Loucy (cell line): Measurements from ENCODE around the gene TRABD2B.

Experiments
- H2AFZ ChIP-seq: fragments of 200-600 bp; sonication (generic); 2 replicates; pipeline ENCODE4 v1.6.0; 2016; ENCODE audit warnings: antibody characterized with exemption, mild to moderate bottlenecking, low read length, moderate library complexity
- H3F3A ChIP-seq: fragments of 200-600 bp; 2 replicates; pipeline ENCODE4 v1.6.0; 2016; ENCODE audit warnings: antibody characterized with exemption, low read depth, mild to moderate bottlenecking
- H3K27me3 ChIP-seq: fragments of 200-600 bp; sonication (generic); 2 replicates; pipeline ENCODE4 v1.6.1; 2014; ENCODE audit warnings: low read length, mild to moderate bottlenecking; ENCODE audit not compliant: insufficient read depth, poor library complexity, severe bottlenecking
- H3K36me3 ChIP-seq: fragments of 200-600 bp; sonication (generic); 2 replicates; pipeline ENCODE4 v1.6.1; 2016; ENCODE audit warnings: low read length; ENCODE audit not compliant: insufficient read depth
- H3K4me1 ChIP-seq: fragments of 200-600 bp; sonication (generic); 2 replicates; pipeline ENCODE4 v1.5.1; 2014; ENCODE audit warnings: low read length, mild to moderate bottlenecking; ENCODE audit not compliant: insufficient read depth, poor library complexity, severe bottlenecking
- H3K4me2 ChIP-seq: fragments of 200-600 bp; sonication (generic); 2 replicates; pipeline ENCODE4 v1.6.0; 2014; ENCODE audit warnings: antibody characterized with exemption, low read length, low read depth, mild to moderate bottlenecking; ENCODE audit not compliant: poor library complexity, severe bottlenecking
- H3K4me3 ChIP-seq: fragments of 200-600 bp; sonication (generic); 2 replicates; pipeline ENCODE4 v1.5.1; 2014; ENCODE audit warnings: low read length, mild to moderate bottlenecking, mixed read lengths; ENCODE audit not compliant: poor library complexity, severe bottlenecking
- H3K79me2 ChIP-seq: fragments of 200-600 bp; sonication (generic); 2 replicates; pipeline ENCODE4 v1.6.1; 2014; ENCODE audit warnings: low read length; ENCODE audit not compliant: insufficient read depth
- H3K9ac ChIP-seq: fragments of 200-600 bp; sonication (generic); 2 replicates; pipeline ENCODE4 v1.6.0; 2014; ENCODE audit warnings: mild to moderate bottlenecking, low read depth, low read length, moderate library complexity; ENCODE audit not compliant: poor library complexity, severe bottlenecking
- H3K9me2 ChIP-seq: fragments of 200-600 bp; sonication (generic); replicated peaks from 2 replicates; pipeline ENCODE4 v1.6.1; 2016; ENCODE audit warnings: low read depth, low read length, mixed read lengths
- H3K9me3 ChIP-seq: fragments of 200-600 bp; sonication (generic); 2 replicates; pipeline ENCODE4 v1.6.1; 2014; ENCODE audit warnings: mild to moderate bottlenecking, antibody characterized with exemption, low read length, low read depth; ENCODE audit not compliant: insufficient read depth
- H4K20me1 ChIP-seq: fragments of 200-600 bp; sonication (generic); 2 replicates; pipeline ENCODE4 v1.6.0; 2014; ENCODE audit warnings: antibody characterized with exemption, low read length, mild to moderate bottlenecking; ENCODE audit not compliant: insufficient read depth, poor library complexity, severe bottlenecking
- CTCF ChIP-seq: fragments of 200-600 bp; sonication (generic); conservative IDR thresholded peaks from 2 replicates; pipeline ENCODE4 v1.5.1; 2014; ENCODE audit warnings: mild to moderate bottlenecking, antibody characterized with exemption, low read length
- EZH2phosphoT487 ChIP-seq: fragments of 200-600 bp; IDR thresholded peaks from 2 replicates; pipeline ENCODE4 v1.6.1; 2018; ENCODE audit warnings: antibody characterized with exemption, mild to moderate bottlenecking, moderate library complexity, borderline replicate concordance

Gene TRABD2B

GRCh38 chr1:47917687-47918086, 79.5 kb downstream of the TRABD2B start:
- Histone ChIP-seq H3K9ac (no peak overlapping the region), H3K4me2 (no peak overlapping the region), H4K20me1 (no peaks in the 10 kb centered on the region), H3K4me1 (no peaks in the 10 kb centered on the region), H3K9me3 (no peaks in the 10 kb centered on the region), H3K9me2 (no peaks in the 10 kb centered on the region), H3K79me2 (no peaks in the 10 kb centered on the region), H3F3A (no peaks in the 10 kb centered on the region), H3K36me3 (no peaks in the 10 kb centered on the region), H3K4me3 (no peak overlapping the region), H2AFZ (no peak overlapping the region), H3K27me3 (no peaks in the 10 kb centered on the region)
- TF ChIP-seq EZH2phosphoT487 (no peak), CTCF (no peak)

GRCh38 chr1:47915677-47916353, 81.4 kb downstream of the TRABD2B start:
- no peaks in the 10 kb centered on the region for H3K36me3 ChIP-seq
- H3K4me3 ChIP-seq, result no peak overlapping the region
- H3K9ac ChIP-seq, result no peak overlapping the region
- no peaks in the 10 kb centered on the region for H3K27me3 ChIP-seq
- no peak for TF ChIP-seq CTCF
- no peak for TF ChIP-seq EZH2phosphoT487
- H4K20me1 ChIP-seq, result no peaks in the 10 kb centered on the region
- H3K9me3 ChIP-seq, result no peaks in the 10 kb centered on the region
- H3K9me2 ChIP-seq, result no peaks in the 10 kb centered on the region
- H3K4me2 ChIP-seq, result no peak overlapping the region
- no peaks in the 10 kb centered on the region for H3F3A ChIP-seq
- H3K4me1 ChIP-seq, result no peaks in the 10 kb centered on the region
- H3K79me2 ChIP-seq, result no peaks in the 10 kb centered on the region
- H2AFZ ChIP-seq, result no peak overlapping the region

GRCh38 chr1:47914952-47915676, 82.1 kb downstream of the TRABD2B start:
- Histone ChIP-seq H3K9me2 (no peaks in the 10 kb centered on the region), H3K27me3 (no peaks in the 10 kb centered on the region), H3K4me2 (no peak overlapping the region), H3K9me3 (no peaks in the 10 kb centered on the region), H3F3A (no peaks in the 10 kb centered on the region), H3K4me1 (no peaks in the 10 kb centered on the region), H3K4me3 (no peak overlapping the region), H3K36me3 (no peaks in the 10 kb centered on the region), H3K9ac (no peak overlapping the region), H2AFZ (no peak overlapping the region), H3K79me2 (no peaks in the 10 kb centered on the region), H4K20me1 (no peaks in the 10 kb centered on the region)
- TF ChIP-seq CTCF, result no peak
- no peak for TF ChIP-seq EZH2phosphoT487
